GM06990 (cell line): Measurements from ENCODE around the gene DNAH17.

Source experiments
- DNase-seq: peaks from one replicate; pipeline ENCODE4 v3.0.0-alpha.2; 2011; ENCODE audit not compliant: insufficient read length; ENCODE audit errors: extremely low read depth
- H3K27me3 ChIP-seq: replicated peaks from 2 replicates; pipeline ENCODE4 v1.6.0; 2011; ENCODE audit warnings: low read length; ENCODE audit not compliant: control insufficient read depth, insufficient read depth
- H3K36me3 ChIP-seq: 2 replicates; pipeline ENCODE4 v1.5.1; 2011; ENCODE audit warnings: low read length; ENCODE audit not compliant: control insufficient read depth, insufficient read depth
- H3K4me3 ChIP-seq: replicated peaks from 2 replicates; pipeline ENCODE4 v1.5.1; 2011; ENCODE audit warnings: low read depth, mild to moderate bottlenecking, control low read depth, low read length
- CTCF ChIP-seq: IDR thresholded peaks from 2 replicates; pipeline ENCODE4 v1.5.1; 2011; ENCODE audit warnings: low read length, control low read depth, mild to moderate bottlenecking, inconsistent platforms; ENCODE audit not compliant: insufficient read depth, poor library complexity, severe bottlenecking

DNAH17 gene

GRCh38 chr17:78461799-78462053, 115.5 kb downstream of the DNAH17 start:
- Histone ChIP-seq H3K27me3 (no peaks in the 10 kb centered on the region), H3K36me3 (no peaks in the 10 kb centered on the region), H3K4me3 (no peak overlapping the region)
- no peak for TF ChIP-seq CTCF
- DNase-seq, result no peak

GRCh38 chr17:78460951-78461798, 116.0 kb downstream of the DNAH17 start:
- Histone ChIP-seq H3K36me3 (no peaks in the 10 kb centered on the region), H3K27me3 (no peaks in the 10 kb centered on the region), H3K4me3 (no peak overlapping the region)
- no peak for TF ChIP-seq CTCF
- no peak for DNase-seq

GRCh38 chr17:78460176-78460675, 117.0 kb downstream of the DNAH17 start:
- no peaks in the 10 kb centered on the region for H3K27me3 ChIP-seq
- no peak for TF ChIP-seq CTCF
- no peak overlapping the region for H3K4me3 ChIP-seq
- H3K36me3 ChIP-seq, result no peaks in the 10 kb centered on the region
- no peak for DNase-seq

GRCh38 chr17:78459696-78460095, 117.5 kb downstream of the DNAH17 start:
- Histone ChIP-seq H3K4me3 (no peak overlapping the region), H3K36me3 (no peaks in the 10 kb centered on the region), H3K27me3 (no peaks in the 10 kb centered on the region)
- no peak for TF ChIP-seq CTCF
- no peak for DNase-seq

- H3K36me3 ChIP-seq, result no peaks in the 10 kb centered on the region
- DNase-seq, result no peak
These were observed 118.4 kb downstream of the DNAH17 start for GRCh38 chr17:78458736-78459335.

More at GRCh38 chr17:78458736-78459335, 118.4 kb downstream of the DNAH17 start:
- H3K4me3 ChIP-seq, result no peak overlapping the region
- TF ChIP-seq CTCF, result no peak
- H3K27me3 ChIP-seq, result no peaks in the 10 kb centered on the region
